GM12874 (cell line): ENCODE results near the gene ASAP3.

ENCODE experiments used
- CTCF ChIP-seq: IDR thresholded peaks from 2 replicates; pipeline ENCODE4 v1.5.1; 2011; ENCODE audit warnings: low read depth, mild to moderate bottlenecking, control low read depth, low read length, moderate library complexity; ENCODE audit not compliant: insufficient read depth

ASAP3 gene

GRCh38 chr1:23505851-23506250 is 21.9 kb upstream of the ASAP3 start:
- no peak for TF ChIP-seq CTCF

GRCh38 chr1:23502951-23503350 is 19.0 kb upstream of the ASAP3 start:
- TF ChIP-seq CTCF: no peak

GRCh38 chr1:23500466-23500865 is 16.5 kb upstream of the ASAP3 start:
- no peak for TF ChIP-seq CTCF

GRCh38 chr1:23497777-23498439 is 13.9 kb upstream of the ASAP3 start:
- no peak for TF ChIP-seq CTCF

- no peak for TF ChIP-seq CTCF
These were observed 12.7 kb upstream of the ASAP3 start for GRCh38 chr1:23496490-23497181.

- no peak for TF ChIP-seq CTCF
These were observed 8.2 kb upstream of the ASAP3 start for GRCh38 chr1:23492132-23492720.

- TF ChIP-seq CTCF: no peak
These were observed 5.9 kb upstream of the ASAP3 start for GRCh38 chr1:23489842-23490241.
